Suppressor macrophage treated with lipopolysaccharide for 4 hours (primary cell): ENCODE data around the gene OR5C1.
"Not testable (repeated sequence)": the region's sequence is repeated elsewhere in the genome, so short reads cannot be mapped to it uniquely, and the experiment has no call there.

Experiments used
- DNase-seq: peaks from one replicate; pipeline ENCODE4 v3.0.0-alpha.2; 2020

Gene OR5C1

GRCh38 chr9:122788831-122789230 lies at the start of gene OR5C1:
Gene OR5C1 (plus strand): TSS chr9:122788933. CDS start chr9:122788933, 0 bp downstream.
- no peak for DNase-seq

GRCh38 chr9:122742003-122742402 lies 46.7 kb upstream of the OR5C1 start, which contains the start of gene OR1L6:
Gene OR1L6 (plus strand): TSS chr9:122742303. CDS start chr9:122749848, 7,545 bp downstream.
- no peak for DNase-seq

- no peak for DNase-seq
These were observed 33.9 kb upstream of the OR5C1 start for GRCh38 chr9:122754825-122755224.

- no peak for DNase-seq
These were observed 20.9 kb upstream of the OR5C1 start for GRCh38 chr9:122767817-122768216.

- no peak for DNase-seq
These were observed 11.7 kb upstream of the OR5C1 start for GRCh38 chr9:122777052-122777451.

- DNase-seq: no peak
These were observed 10.7 kb upstream of the OR5C1 start for GRCh38 chr9:122777935-122778627.

- no peak for DNase-seq
These were observed 9.6 kb upstream of the OR5C1 start for GRCh38 chr9:122779181-122779580.

GRCh38 chr9:122780026-122780425 lies 8.7 kb upstream of the OR5C1 start:
- DNase-seq: no peak

- DNase-seq: no peak
These were observed 7.1 kb upstream of the OR5C1 start for GRCh38 chr9:122781671-122782070.

- DNase-seq: no peak
These were observed 3.5 kb upstream of the OR5C1 start for GRCh38 chr9:122785269-122785668.

GRCh38 chr9:122786338-122786737 lies 2.4 kb upstream of the OR5C1 start:
- no peak for DNase-seq

- no peak for DNase-seq
These were observed 718 bp downstream of the OR5C1 start for GRCh38 chr9:122789256-122790046.

GRCh38 chr9:122791872-122792669 lies 3.3 kb downstream of the OR5C1 start:
- DNase-seq: no peak

GRCh38 chr9:122797316-122798063 lies 8.8 kb downstream of the OR5C1 start:
- no peak for DNase-seq

- DNase-seq: no peak
These were observed 11.6 kb downstream of the OR5C1 start, which contains the start of gene OR1K1 for GRCh38 chr9:122800066-122801060. Gene OR1K1 (plus strand): TSS chr9:122800123. CDS start chr9:122800123, 0 bp downstream.

- peak; percentile 21 for DNase-seq
These were observed 17.9 kb downstream of the OR5C1 start for GRCh38 chr9:122806661-122807060.

GRCh38 chr9:122807271-122807900 lies 18.7 kb downstream of the OR5C1 start:
- DNase-seq: peak; percentile 79

GRCh38 chr9:122808141-122808540 lies 19.4 kb downstream of the OR5C1 start:
- no peak for DNase-seq

- DNase-seq: not testable (repeated sequence)
These were observed 20.5 kb downstream of the OR5C1 start for GRCh38 chr9:122809261-122809660.

GRCh38 chr9:122810306-122810946 lies 21.7 kb downstream of the OR5C1 start:
- peak; percentile 82 for DNase-seq
